ENCODE results near the gene SNX32. TPM values are rescaled to one million over a fixed set of nuclear protein-coding genes. Genes with fewer than 3 reads are reported as not detected.

Gene SNX32
- total and polyA plus RNA-seq, 2 of the 13 experiments (the other 11 are each of a cell fraction or from before 2014, with no cell fraction given) = 0.09 to 0.34 TPM

DNA sequence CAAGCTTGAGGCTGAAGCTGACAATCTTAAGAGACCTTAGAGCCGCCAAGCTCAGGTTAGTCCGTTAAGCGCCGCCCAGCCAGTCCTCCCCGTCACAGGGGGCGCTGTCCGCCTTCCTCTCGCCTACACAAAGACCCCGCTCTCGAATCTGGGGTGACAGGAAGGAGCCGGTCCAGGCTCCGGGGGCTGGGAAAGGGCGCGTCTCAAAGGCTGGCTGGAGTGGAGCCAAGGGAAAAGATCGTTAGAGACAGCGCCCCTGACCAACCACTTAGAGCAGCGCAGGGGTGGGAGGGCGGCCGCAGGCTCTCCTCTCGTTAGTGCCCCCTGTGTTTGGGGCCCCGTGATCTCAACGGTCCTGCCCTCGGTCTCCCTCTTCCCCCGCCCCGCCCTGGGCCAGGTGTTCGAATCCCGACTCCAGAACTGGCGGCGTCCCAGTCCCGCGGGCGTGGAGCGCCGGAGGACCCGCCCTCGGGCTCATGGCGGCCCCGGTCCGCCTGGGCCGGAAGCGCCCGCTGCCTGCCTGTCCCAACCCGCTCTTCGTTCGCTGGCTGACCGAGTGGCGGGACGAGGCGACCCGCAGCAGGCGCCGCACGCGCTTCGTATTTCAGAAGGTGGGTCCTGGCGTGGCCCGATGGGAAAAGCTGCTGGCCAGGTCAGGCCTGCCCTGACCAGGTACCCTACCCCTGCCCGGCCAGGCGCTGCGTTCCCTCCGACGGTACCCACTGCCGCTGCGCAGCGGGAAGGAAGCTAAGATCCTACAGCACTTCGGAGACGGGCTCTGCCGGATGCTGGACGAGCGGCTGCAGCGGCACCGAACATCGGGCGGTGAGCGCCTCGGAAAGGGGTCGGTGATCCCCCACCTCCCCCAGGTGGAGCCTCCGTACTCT, 26.8 kb downstream of the SNX32 start, which contains the start of gene MUS81 (continued):
- TF ChIP-seq, protein P1, sequence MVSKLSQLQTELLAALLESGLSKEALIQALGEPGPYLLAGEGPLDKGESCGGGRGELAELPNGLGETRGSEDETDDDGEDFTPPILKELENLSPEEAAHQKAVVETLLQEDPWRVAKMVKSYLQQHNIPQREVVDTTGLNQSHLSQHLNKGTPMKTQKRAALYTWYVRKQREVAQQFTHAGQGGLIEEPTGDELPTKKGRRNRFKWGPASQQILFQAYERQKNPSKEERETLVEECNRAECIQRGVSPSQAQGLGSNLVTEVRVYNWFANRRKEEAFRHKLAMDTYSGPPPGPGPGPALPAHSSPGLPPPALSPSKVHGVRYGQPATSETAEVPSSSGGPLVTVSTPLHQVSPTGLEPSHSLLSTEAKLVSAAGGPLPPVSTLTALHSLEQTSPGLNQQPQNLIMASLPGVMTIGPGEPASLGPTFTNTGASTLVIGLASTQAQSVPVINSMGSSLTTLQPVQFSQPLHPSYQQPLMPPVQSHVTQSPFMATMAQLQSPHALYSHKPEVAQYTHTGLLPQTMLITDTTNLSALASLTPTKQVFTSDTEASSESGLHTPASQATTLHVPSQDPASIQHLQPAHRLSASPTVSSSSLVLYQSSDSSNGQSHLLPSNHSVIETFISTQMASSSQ (IDR thresholded peaks at IDR 0.05; ENCODE audit: low read depth) = no peak
- TF ChIP-seq, protein P1 (CRISPR knock-in tag; IDR thresholded peaks at IDR 0.05; ENCODE audit: borderline replicate concordance) = no peak; the same call in 1 of the 2 replicates
- TF ChIP-seq, protein P2, sequence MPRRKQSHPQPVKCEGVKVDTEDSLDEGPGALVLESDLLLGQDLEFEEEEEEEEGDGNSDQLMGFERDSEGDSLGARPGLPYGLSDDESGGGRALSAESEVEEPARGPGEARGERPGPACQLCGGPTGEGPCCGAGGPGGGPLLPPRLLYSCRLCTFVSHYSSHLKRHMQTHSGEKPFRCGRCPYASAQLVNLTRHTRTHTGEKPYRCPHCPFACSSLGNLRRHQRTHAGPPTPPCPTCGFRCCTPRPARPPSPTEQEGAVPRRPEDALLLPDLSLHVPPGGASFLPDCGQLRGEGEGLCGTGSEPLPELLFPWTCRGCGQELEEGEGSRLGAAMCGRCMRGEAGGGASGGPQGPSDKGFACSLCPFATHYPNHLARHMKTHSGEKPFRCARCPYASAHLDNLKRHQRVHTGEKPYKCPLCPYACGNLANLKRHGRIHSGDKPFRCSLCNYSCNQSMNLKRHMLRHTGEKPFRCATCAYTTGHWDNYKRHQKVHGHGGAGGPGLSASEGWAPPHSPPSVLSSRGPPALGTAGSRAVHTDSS (CRISPR knock-in tag; conservative IDR thresholded peaks at IDR 0.05) = no peak
- TF ChIP-seq ZNF777 (CRISPR knock-in tag; IDR thresholded peaks at IDR 0.05) (peak; percentile 95), TBP (CRISPR knock-in tag; IDR thresholded peaks at IDR 0.05) (peak; percentile 44; the same call in 1 of the 2 replicates), IRX3 (CRISPR knock-in tag; IDR thresholded peaks at IDR 0.05; ENCODE audit: borderline replicate concordance, low read depth) (no peak), FOXM1 (CRISPR knock-in tag; IDR thresholded peaks at IDR 0.05) (no peak), RARA (CRISPR knock-in tag; IDR thresholded peaks at IDR 0.05) (0 out of 2 replicates have a peak, but pooled peaks have one; percentile 39)
- TF ChIP-seq, protein P3, sequence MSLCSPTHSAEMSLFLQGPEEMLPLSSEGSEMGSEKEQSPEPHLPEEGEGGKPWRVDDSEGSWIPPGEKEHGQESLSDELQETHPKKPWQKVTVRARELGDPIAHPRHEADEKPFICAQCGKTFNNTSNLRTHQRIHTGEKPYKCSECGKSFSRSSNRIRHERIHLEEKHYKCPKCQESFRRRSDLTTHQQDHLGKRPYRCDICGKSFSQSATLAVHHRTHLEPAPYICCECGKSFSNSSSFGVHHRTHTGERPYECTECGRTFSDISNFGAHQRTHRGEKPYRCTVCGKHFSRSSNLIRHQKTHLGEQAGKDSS (CRISPR knock-in tag; IDR thresholded peaks at IDR 0.05; ENCODE audit: borderline replicate concordance, low read depth) = peak; percentile 49; the same call in 1 of the 2 replicates
- TF ChIP-seq, protein P4, sequence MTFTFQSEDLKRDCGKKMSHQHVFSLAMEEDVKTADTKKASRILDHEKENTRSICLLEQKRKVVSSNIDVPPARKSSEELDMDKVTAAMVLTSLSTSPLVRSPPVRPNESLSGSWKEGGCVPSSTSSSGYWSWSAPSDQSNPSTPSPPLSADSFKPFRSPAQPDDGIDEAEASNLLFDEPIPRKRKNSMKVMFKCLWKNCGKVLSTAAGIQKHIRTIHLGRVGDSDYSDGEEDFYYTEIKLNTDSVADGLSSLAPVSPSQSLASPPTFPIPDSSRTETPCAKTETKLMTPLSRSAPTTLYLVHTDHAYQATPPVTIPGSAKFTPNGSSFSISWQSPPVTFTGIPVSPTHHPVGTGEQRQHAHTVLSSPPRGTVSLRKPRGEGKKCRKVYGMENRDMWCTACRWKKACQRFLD (CRISPR knock-in tag; IDR thresholded peaks at IDR 0.05; ENCODE audit: borderline replicate concordance) = no peak; the same call in 1 of the 2 replicates
- TF ChIP-seq, protein P5, sequence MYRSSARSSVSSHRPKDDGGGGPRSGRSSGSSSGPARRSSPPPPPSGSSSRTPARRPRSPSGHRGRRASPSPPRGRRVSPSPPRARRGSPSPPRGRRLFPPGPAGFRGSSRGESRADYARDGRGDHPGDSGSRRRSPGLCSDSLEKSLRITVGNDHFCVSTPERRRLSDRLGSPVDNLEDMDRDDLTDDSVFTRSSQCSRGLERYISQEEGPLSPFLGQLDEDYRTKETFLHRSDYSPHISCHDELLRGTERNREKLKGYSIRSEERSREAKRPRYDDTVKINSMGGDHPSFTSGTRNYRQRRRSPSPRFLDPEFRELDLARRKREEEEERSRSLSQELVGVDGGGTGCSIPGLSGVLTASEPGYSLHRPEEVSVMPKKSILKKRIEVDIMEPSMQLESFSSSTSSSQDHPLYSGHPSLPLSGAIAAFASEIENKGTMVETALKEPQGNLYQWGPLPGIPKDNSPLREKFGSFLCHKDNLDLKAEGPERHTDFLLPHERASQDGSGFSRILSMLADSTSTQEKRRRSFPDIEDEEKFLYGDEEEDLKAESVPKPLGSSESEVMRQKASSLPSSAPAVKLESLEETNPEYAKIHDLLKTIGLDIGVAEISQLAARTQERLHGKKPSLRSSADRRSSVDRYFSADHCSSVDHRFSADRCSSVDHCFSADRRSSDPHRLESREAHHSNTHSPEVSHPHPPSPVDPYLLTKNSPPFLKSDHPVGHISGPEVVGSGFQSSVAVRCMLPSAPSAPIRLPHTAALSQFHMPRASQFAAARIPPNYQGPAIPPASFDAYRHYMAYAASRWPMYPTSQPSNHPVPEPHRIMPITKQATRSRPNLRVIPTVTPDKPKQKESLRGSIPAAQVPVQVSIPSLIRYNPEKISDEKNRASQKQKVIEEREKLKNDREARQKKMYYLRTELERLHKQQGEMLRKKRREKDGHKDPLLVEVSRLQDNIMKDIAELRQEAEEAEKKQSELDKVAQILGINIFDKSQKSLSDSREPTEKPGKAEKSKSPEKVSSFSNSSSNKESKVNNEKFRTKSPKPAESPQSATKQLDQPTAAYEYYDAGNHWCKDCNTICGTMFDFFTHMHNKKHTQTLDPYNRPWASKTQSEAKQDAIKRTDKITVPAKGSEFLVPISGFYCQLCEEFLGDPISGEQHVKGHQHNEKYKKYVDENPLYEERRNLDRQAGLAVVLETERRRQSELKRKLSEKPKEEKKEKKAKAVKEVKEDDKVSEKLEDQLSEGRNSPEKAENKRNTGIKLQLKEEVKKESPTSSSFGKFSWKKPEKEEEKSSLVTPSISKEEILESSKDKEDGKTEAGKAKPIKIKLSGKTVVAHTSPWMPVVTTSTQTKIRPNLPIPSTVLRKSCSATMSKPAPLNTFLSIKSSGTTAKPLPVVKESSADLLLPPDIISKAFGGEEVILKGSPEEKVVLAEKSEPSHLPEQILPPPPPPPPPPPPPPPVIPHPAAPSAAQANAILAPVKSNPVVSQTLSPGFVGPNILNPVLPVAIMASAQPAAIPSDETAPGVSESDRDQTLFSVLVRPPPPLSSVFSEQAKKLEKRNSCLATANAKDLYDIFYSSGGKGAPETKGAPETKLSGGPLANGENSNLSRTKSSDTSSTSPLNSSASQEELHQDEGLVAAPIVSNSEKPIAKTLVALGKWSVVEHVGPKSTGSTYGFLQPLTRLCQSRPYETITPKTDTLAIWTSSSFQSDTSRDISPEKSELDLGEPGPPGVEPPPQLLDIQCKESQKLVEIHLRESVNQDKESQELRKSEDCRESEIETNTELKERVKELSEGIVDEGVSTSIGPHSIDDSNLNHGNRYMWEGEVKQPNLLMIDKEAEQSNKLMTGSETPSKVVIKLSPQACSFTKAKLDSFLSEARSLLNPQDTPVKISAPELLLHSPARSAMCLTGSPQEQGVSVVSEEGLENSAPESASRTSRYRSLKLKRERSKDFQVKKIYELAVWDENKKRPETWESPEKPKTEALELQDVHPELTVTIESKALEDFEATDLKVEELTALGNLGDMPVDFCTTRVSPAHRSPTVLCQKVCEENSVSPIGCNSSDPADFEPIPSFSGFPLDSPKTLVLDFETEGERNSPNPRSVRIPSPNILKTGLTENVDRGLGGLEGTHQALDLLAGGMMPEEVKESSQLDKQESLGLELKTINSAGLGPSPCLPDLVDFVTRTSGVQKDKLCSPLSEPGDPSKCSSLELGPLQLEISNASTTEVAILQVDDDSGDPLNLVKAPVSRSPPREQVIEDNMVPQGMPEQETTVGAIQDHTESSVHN (CRISPR knock-in tag; IDR thresholded peaks at IDR 0.05) = no peak
